OCI-LY7 (cell line): ENCODE results near the gene ABCA12. TPM values are rescaled to one million over a fixed set of nuclear protein-coding genes. Genes with fewer than 3 reads are reported as not detected.

ENCODE experiments used
- BruUV-seq: library from RNA; stranded (reverse); fragments of 400-500 nt; replicated peaks from 2 replicates; lab custom pipeline; 2021; lab: Mats Ljungman, UMichigan
- CTCF ChIA-PET: fragments of 300-600 bp; sonication (Branson Sonifier 250); formaldehyde crosslinking; loops from one replicate; lab custom pipeline; 2022; ENCODE audit warnings: antibody characterized with exemption; ENCODE audit not compliant: unreplicated experiment; lab: Charles Lee
- POLR2A ChIA-PET: fragments of 300-600 bp; sonication (Branson Sonifier 250); formaldehyde crosslinking; loops from one replicate; lab custom pipeline; 2022; ENCODE audit warnings: antibody characterized with exemption; lab: Charles Lee
- DNase-seq: peaks from one replicate; pipeline ENCODE4 v3.0.0-alpha.2; 2015; ENCODE audit warnings: low spot score
- H2AFZ ChIP-seq: fragments of 200-600 bp; sonication (generic), shearing (Covaris generic); 2 replicates; pipeline ENCODE4 v1.6.1; 2014; ENCODE audit warnings: mild to moderate bottlenecking, antibody characterized with exemption, low read length, moderate library complexity
- H3K27ac ChIP-seq: fragments of 200-600 bp; sonication (generic); 2 replicates; pipeline ENCODE4 v1.5.1; 2014; ENCODE audit warnings: mixed run types, low read depth, mild to moderate bottlenecking, moderate library complexity, low read length, inconsistent platforms; ENCODE audit not compliant: poor library complexity, severe bottlenecking
- H3K36me3 ChIP-seq: fragments of 200-600 bp; sonication (generic); 2 replicates; pipeline ENCODE4 v1.6.1; 2014; ENCODE audit warnings: mild to moderate bottlenecking, antibody characterized with exemption, low read length, moderate library complexity, mixed read lengths; ENCODE audit not compliant: insufficient read depth
- H3K4me1 ChIP-seq: fragments of 200-600 bp; sonication (generic); 2 replicates; pipeline ENCODE4 v1.5.1; 2014; ENCODE audit warnings: mild to moderate bottlenecking, low read length; ENCODE audit not compliant: insufficient read depth, poor library complexity, severe bottlenecking
- H3K4me2 ChIP-seq: fragments of 200-600 bp; sonication (generic); 2 replicates; pipeline ENCODE4 v1.6.1; 2014; ENCODE audit warnings: mild to moderate bottlenecking, low read length
- H3K4me3 ChIP-seq: fragments of 200-600 bp; sonication (generic); 2 replicates; pipeline ENCODE4 v1.5.1; 2014; ENCODE audit warnings: mild to moderate bottlenecking, low read depth, low read length; ENCODE audit not compliant: poor library complexity, severe bottlenecking
- H3K79me2 ChIP-seq: fragments of 200-600 bp; sonication (generic); 2 replicates; pipeline ENCODE4 v1.6.1; 2016; ENCODE audit warnings: low read depth, mild to moderate bottlenecking, low read length, moderate library complexity, mixed read lengths; ENCODE audit not compliant: insufficient read depth
- H3K9me2 ChIP-seq: fragments of 200-600 bp; sonication (generic); 2 replicates; pipeline ENCODE4 v1.6.1; 2016; ENCODE audit warnings: mild to moderate bottlenecking, low read length, mixed read lengths; ENCODE audit not compliant: insufficient read depth
- H3K9me3 ChIP-seq: fragments of 200-600 bp; sonication (generic); 2 replicates; pipeline ENCODE4 v1.6.1; 2014; ENCODE audit warnings: mild to moderate bottlenecking, mixed run types, low read length, mixed read lengths
- H4K20me1 ChIP-seq: fragments of 200-600 bp; sonication (generic); 2 replicates; pipeline ENCODE4 v1.6.1; 2014; ENCODE audit warnings: mild to moderate bottlenecking, antibody characterized with exemption, low read length, moderate library complexity, mixed read lengths; ENCODE audit not compliant: insufficient read depth
- EZH2phosphoT487 ChIP-seq: fragments of 200-600 bp; sonication (generic); IDR thresholded peaks from 2 replicates; pipeline ENCODE4 v1.6.1; 2018; ENCODE audit warnings: low read depth, borderline replicate concordance, mild to moderate bottlenecking, mixed run types, antibody characterized with exemption, low read length, moderate library complexity, mixed read lengths
- intact Hi-C: fragments of 100-400 bp; cut with micrococcal nuclease; formaldehyde crosslinking; loops from one replicate; pipeline ENCODE4 v1.10.0; 2022; ENCODE audit not compliant: unreplicated experiment
- total RNA-seq, 2 experiments: library from RNA; depleted of rRNA in 1 of 2; stranded (reverse); fragments of >200 nt in 1 of 2; shearing (Covaris generic) in 1 of 2; gene quantifications; 2 replicates each; pipeline ENCODE4 v1.2.3, GENCODE V29; 2014 to 2022
- TF ChIP-seq, protein P1 (sequence below): fragments of 200-600 bp; sonication (generic); conservative IDR thresholded peaks from 2 replicates; pipeline ENCODE4 v1.5.1; 2014; ENCODE audit warnings: mild to moderate bottlenecking, antibody characterized with exemption, low read length, moderate library complexity, mixed read lengths

ABCA12 gene
- total RNA-seq, 2 experiments from 2014 or later = not detected

DNA sequence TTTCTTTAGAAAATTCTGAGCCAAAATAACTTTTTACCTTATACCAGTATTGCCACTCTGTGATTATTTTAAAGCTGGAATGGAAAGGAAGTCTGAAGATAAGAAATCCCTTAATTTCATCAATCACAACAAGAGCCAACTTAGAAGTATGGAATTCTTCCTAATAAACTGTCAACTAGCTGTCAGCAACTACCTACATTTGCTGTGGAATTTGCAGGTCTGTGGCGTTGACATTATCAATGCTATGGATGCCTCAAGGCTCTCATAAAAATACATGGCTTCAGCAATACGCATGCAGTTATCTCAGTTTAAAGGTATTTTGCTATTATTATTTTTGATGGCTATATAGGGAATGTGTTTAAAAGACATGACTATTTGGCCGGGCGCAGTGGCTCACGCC, 108.5 kb downstream of the ABCA12 start:
- Histone ChIP-seq H3K9me3 (no peaks in the 10 kb centered on the region), H3K27ac (no peak overlapping the region), H3K4me2 (no peak overlapping the region), H3K4me1 (no peaks in the 10 kb centered on the region), H3K36me3 (no peaks in the 10 kb centered on the region), H3K9me2 (no peaks in the 10 kb centered on the region), H4K20me1 (no peaks in the 10 kb centered on the region), H2AFZ (no peak overlapping the region), H3K79me2 (no peaks in the 10 kb centered on the region), H3K4me3 (no peak overlapping the region)
- intact Hi-C loops = no loop called here
- TF ChIP-seq EZH2phosphoT487 = no peak
- TF ChIP-seq, protein P1, sequence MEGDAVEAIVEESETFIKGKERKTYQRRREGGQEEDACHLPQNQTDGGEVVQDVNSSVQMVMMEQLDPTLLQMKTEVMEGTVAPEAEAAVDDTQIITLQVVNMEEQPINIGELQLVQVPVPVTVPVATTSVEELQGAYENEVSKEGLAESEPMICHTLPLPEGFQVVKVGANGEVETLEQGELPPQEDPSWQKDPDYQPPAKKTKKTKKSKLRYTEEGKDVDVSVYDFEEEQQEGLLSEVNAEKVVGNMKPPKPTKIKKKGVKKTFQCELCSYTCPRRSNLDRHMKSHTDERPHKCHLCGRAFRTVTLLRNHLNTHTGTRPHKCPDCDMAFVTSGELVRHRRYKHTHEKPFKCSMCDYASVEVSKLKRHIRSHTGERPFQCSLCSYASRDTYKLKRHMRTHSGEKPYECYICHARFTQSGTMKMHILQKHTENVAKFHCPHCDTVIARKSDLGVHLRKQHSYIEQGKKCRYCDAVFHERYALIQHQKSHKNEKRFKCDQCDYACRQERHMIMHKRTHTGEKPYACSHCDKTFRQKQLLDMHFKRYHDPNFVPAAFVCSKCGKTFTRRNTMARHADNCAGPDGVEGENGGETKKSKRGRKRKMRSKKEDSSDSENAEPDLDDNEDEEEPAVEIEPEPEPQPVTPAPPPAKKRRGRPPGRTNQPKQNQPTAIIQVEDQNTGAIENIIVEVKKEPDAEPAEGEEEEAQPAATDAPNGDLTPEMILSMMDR = no peak
- ChIA-PET POLR2A (interaction anchor here (0.8 kb wide), 1 partner anchor 13 kb away, joined by 3 read pairs; no protein-coding TSS in a partner anchor), CTCF (no interaction called here)
- BruUV-seq = no TSS peak
- no peak for DNase-seq

DNA sequence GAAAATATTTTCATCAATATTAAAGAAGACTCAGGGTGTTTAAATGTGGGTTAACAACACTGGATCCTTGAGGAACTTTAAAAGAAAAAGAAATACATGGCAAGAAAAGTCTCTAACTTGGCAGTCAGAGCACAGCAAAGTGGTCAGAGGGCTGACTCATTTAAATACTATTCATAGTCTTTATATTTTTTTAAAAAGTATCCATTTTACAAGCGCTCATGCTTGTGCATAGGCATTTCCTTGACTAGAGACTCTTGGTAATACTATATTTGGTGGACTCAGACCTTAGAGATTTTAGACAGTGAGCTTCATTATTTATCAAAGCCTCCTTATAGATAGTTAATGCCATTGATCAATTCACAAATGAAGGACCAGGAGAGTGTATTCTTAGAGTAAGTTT, 110.2 kb downstream of the ABCA12 start:
- Histone ChIP-seq H3K4me1 (no peaks in the 10 kb centered on the region), H3K27ac (no peak overlapping the region), H2AFZ (no peak overlapping the region), H4K20me1 (no peaks in the 10 kb centered on the region), H3K79me2 (no peaks in the 10 kb centered on the region), H3K9me3 (no peaks in the 10 kb centered on the region), H3K4me3 (no peak overlapping the region), H3K36me3 (no peaks in the 10 kb centered on the region), H3K4me2 (no peak overlapping the region), H3K9me2 (no peaks in the 10 kb centered on the region)
- BruUV-seq = no TSS peak
- intact Hi-C loops = no loop called here
- ChIA-PET CTCF (no interaction called here), POLR2A (no interaction called here)
- no peak for TF ChIP-seq EZH2phosphoT487
- DNase-seq = no peak

DNA sequence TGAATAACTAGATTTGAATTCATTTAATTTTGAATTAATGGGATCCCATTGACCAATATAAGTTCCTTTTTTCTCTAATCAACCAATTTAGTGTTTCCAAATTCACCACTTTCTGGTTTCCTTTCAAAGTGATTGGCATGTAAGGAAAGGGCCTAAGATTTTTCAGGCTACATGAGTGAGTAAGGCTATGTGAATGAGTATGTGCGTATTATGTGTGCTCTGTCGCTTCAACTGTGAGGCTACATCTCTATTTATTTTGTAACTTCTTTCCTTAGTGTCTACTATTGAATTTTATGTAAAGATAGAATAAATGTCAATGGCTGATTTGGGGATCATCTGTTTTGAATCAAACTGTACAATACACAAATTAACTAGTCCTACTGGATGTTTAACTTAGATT, 110.6 kb downstream of the ABCA12 start:
- no peaks in the 10 kb centered on the region for H3K4me1 ChIP-seq
- H3K4me2 ChIP-seq = no peak overlapping the region
- no peaks in the 10 kb centered on the region for H3K9me2 ChIP-seq
- no peaks in the 10 kb centered on the region for H3K79me2 ChIP-seq
- H3K4me3 ChIP-seq = no peak overlapping the region
- POLR2A ChIA-PET = no interaction called here
- no TSS peak for BruUV-seq
- no peaks in the 10 kb centered on the region for H3K9me3 ChIP-seq
- TF ChIP-seq EZH2phosphoT487 = no peak
- TF ChIP-seq, protein P1 = no peak
- CTCF ChIA-PET = no interaction called here
- intact Hi-C loops = no loop called here
- H3K36me3 ChIP-seq = no peaks in the 10 kb centered on the region
- no peak for DNase-seq
- no peak overlapping the region for H2AFZ ChIP-seq
- H3K27ac ChIP-seq = no peak overlapping the region
- no peaks in the 10 kb centered on the region for H4K20me1 ChIP-seq
